HG03066 (cell line): ENCODE measurements around the gene KIAA0753.
"Not testable (repeated sequence)": the region's sequence is repeated elsewhere in the genome, so short reads cannot be mapped to it uniquely, and the experiment has no call there.

ENCODE experiments used
- ATAC-seq: cut with Tn5 transposase; IDR thresholded peaks from one replicate; pipeline ENCODE4 v1.9.1; 2021; ENCODE audit warnings: low read depth; ENCODE audit not compliant: unreplicated experiment

The KIAA0753 gene

DNA sequence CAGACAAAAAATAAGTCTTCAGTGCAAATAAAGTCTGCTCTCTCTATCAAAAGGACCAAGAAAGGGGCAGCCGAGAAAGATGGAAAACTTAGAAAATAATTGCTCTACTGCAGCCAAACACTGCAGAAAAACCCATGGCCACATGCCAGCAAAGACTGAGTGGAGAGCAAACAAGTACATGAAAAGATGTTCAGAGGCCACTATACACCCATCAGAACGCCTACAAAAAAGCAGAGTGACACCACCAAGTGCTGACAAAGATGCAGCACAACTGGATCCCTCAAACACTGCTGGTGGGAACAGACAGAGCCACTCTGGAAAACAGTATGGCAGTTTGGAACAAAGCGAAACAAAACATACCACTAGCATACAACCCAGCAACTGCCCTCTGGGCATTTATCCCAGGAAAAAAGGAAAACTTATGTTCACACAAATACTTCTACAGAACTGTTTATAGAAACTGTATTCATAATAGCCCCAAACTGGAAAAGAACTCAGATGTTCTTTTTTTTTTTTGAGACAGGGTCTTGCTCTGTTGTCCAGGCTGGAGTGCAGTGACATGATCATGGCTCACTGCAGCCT, 36.7 kb downstream of the KIAA0753 start:
- no peak for ATAC-seq

DNA sequence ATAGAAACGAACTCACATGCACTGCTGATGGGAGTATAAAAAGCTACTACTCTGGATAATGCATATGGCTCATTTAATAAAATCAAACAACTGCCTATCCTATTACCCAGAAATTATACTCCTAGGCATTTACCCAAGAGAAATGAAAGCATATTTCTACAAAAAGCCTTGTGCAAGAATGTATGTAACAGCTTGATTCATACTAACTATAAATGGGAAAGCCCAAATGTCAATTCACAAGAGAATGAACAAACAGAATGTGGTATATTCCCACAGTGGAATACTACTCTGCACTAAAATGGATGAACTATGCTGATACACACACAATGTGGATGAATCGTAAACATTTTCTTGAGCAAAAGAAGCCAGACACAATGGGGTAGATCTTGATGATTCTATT, 38.4 kb downstream of the KIAA0753 start:
- no peak for ATAC-seq

DNA sequence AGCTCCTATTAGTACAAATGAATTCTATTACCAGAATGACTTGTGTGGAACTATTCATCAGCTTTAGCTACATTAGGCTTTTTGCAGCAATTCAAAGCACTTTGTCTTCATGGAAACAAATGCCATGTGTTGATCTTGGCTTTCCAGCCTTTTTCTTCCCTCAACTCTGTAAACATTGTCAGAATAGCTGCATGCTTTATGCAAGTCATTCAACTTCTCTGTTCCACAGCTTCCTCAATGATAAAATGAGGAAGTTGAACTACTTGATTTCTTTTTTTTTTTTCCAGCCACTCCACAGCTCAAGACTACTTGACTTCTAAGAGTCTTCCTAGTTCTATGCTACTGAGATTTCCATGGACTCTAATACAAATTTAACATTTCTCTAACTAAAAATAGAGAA, 41.1 kb downstream of the KIAA0753 start:
- ATAC-seq, result no peak

DNA sequence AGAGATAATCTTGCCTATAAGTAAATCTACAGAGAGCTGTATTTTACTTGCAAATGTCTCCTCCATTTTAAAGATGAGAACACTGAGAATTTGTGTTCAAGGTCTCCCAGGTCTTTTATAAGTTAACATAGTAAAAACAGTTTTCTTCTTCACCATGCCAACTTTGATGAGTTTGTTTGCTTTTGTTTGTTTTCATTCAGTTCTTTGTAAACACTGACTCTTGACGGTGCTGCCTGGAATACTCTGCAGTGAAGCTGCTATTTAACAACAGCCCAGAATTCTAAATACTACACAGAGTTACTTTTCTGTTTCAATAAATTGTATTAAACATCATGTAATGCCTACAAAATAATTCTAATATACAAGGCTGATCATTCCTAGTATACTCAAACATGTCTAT, 42.8 kb downstream of the KIAA0753 start:
- ATAC-seq, result no peak

DNA sequence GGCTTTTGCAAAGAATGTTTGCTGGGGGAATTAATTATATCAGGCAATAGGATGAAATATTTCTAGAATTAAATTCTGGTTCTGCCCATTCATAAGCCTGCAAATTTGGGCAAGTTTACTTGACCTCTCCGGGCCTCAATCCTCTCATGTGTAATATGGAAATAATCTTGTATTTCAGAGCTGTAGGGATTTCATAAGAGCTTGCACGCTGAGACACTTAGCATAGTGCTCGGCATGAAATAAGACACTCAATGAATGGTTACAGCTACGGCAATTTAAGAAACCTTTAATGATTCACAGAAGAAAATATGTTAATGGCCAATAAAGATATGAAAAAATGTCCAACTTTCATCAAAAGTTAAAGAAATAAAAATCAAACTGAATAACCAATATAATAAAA, 43.6 kb downstream of the KIAA0753 start:
- ATAC-seq, result no peak

DNA sequence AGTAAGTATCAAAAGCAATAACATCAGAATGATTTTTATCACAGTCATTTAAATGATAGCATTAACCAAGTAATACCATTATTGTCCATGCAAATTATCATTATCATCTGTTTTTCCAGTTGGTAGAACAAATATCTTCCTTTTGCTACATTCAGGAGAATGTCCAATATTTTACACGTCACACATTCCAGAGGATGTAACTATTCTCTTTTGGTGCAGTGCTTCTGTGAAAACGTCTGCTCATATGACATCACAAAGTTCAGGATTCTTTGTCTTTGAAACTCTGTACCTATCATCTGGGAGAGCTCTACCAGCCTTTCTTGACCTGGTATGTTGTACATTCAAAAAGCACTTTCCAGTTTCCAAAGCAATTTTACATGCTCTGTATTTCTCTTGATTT, 44.0 kb downstream of the KIAA0753 start:
- no peak for ATAC-seq

DNA sequence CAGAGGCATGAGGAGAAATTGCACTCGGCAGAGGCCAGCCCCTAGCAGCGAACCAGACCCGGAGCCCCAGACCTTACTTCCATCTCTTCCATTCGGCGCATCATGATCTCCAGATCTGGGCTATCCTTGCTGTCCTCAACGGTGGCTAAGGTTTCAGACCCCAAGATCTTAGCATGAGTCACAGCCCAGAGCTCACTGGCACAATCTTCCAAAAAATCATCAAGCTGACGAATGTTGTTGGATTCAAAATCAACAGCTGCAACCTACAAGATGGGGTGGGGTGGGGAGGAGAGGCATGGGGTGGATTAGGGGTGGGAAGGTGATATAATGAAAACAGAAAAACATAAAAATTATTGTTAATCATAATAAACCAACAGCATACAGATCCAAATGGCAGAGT, 44.4 kb downstream of the KIAA0753 start:
- no peak for ATAC-seq

DNA sequence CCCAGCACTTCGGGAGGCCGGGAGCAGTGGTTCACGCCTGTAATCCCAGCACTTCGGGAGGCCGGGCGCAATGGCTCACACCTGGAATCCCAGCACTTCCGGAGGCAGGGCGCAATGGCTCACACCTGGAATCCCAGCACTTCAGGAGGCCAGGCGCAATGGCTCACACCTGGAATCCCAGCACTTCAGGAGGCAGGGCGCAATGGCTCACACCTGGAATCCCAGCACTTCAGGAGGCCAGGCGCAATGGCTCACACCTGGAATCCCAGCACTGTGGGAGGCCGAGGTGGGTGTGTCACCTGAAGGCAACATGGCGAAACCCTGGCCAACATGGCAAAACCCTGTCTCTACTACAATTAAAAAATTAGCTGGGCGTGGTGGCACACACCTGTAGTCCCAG, 47.1 kb downstream of the KIAA0753 start:
- not testable (repeated sequence) for ATAC-seq

DNA sequence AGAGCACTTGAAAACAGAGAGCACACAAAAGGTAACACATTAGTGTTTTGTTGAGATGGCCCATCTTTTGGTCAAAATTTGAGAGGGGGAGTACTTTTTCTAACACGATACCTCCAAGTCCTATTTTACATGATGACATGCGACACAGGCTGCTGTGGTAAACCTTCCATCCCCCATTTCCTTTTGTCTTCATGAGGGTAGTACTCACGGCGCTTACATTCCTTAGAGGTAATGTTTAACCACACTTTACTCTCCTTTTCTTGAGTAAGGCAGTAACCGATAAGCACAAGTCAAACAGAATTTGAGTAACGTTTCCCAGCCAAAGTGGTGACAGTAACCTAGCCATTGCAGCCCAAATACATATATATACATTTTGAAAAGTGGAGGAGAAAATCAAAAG, 48.3 kb downstream of the KIAA0753 start:
- ATAC-seq, result no peak

DNA sequence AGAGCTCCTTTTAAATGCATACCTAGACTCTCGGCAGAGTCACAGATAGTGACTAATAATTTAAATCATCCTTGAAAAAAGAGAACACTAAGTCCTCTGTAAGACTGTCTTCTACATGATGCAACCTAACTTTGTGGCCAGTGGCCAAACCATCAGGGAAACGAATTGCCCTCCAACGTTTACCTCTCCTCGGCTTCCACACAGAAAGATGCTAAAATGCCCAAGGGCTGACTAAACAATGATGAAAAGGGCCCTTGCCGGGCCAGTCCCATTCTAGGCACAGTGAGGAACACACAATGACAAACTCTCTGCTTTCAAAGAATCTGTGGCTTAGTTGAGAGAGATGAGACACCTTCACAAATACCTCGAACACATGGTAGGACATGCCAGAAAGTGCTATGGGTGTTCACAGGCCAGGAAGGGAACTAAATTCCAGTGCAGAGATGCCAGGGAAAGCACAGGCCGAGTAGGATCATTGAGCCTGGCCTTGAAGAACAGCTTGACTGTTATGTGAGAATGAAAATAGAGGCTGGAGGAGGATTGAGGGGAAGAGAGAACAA, 48.8 kb downstream of the KIAA0753 start:
- no peak for ATAC-seq

DNA sequence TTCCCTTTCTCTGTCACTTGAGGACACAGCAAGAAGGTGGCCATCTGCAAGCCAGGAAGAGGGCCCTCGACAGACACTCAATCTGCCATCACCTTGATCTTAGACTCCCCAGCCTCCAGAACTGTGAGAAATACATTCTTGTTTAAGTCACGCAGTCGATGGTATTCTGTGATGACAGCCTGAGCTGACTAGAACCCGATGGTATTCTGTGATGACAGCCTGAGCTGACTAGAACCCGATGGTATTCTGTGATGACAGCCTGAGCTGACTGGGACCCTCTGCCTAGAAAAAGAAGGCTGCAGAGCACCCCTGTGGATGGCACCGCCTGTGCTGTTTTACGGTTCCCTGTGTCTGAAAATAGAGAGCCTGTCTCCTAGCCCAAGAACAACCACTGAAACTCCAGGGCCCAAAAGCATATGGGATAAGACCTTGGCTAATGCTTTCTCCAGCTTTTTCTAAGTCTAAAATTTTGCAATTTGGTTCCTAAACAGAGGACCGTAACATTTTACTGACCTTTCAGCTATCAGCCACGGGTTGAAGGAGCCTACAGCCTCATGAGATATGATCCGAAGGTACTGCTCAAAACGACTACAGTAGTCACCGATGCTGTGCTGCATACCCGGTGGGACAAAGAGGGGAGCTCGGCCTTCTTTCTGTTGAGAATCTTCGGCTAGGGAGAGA, 51.1 kb downstream of the KIAA0753 start:
- no peak for ATAC-seq

DNA sequence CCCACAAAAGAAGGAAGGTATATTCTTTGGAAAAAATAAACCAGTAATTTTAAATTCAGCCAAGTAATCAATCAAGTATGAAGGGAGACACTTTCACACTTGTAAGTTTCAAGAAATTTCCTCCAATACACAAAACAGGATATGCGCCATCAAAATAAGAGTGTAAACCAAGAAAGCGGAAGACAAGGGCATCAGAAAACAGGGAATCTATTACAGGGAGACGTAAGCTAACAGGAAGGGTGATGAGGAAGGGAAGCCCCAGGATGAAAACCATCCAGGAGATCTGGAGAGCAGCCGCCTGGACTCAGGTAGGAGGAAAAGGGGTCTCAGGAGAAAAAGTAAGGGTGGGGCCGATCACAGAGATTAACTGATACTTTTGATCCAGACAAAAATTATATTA, 52.3 kb downstream of the KIAA0753 start:
- no peak for ATAC-seq

DNA sequence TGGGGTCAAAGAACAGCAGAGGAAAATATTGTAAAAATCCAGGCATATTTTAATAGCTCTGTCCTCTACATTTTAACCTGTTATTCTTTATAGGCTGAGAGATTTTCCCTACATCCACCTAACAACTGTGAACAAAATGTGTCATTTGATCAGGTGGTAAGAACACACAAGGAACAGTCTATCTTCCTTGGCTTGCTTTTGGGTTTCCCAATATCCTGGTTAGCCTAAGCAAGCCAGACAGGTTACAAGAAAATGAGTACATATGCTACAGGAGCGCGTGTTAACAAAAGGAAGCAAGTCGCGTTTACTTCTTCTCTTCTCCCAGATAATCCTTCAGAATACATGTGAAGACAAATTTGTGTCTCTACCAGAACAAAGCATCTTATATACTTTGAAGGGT, 53.2 kb downstream of the KIAA0753 start:
- ATAC-seq, result no peak

DNA sequence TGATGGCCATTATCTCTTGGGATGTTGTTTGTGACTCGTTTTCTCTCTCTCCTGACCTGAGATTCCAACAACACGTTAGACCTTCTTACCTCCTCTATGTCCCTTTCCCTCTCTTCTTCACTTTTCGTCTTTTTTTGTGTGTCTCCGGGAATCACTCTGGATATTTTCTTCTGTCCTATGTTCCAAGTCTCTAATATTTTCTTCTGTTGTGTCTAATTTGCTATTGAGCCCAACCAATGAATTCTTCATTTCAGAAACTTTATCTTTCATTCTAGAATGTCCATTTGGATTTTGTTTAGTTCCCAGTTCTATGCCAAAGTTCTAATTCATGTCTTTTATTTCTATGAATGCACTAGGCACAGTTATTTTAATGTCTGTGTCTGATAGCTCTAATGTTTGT, 57.1 kb downstream of the KIAA0753 start:
- ATAC-seq, result no peak

DNA sequence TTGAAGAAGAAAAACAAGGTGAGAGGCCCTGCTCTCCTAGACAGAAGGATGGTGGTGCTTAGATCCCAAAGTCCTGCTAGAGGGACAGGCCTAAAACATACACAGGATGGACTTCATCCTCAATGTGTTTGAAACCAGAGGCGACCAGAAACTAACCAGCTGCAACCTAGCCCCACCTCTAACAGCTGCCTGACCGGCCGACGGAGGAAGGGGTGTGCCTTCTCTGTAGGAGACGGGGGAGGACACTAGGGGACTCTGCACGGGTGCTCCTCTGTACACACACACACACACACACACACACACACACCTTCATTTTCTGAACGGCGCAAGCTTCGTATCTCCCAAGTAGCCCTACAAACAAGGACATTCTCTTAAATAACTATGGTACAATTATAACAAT, 59.9 kb downstream of the KIAA0753 start:
- no peak for ATAC-seq

DNA sequence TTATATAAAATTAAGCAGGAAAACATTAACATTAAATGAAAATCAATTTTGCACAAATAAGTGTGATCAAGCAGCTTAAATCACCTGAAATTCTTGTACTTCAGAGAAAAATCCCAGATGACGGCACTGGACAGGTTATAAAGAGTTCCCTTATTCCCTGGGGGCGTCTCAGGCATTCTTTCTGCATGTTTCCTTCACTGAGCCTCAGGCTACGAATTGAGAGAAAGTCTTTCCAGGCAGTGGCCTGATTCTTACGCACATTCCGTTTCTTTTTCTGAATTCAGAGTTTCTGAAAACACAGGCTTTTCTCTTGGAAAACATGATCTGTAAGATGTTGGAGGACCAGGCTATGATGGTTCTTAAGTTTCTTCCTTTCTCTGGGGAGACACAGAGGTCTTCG, 62.0 kb downstream of the KIAA0753 start:
- ATAC-seq, result no peak

DNA sequence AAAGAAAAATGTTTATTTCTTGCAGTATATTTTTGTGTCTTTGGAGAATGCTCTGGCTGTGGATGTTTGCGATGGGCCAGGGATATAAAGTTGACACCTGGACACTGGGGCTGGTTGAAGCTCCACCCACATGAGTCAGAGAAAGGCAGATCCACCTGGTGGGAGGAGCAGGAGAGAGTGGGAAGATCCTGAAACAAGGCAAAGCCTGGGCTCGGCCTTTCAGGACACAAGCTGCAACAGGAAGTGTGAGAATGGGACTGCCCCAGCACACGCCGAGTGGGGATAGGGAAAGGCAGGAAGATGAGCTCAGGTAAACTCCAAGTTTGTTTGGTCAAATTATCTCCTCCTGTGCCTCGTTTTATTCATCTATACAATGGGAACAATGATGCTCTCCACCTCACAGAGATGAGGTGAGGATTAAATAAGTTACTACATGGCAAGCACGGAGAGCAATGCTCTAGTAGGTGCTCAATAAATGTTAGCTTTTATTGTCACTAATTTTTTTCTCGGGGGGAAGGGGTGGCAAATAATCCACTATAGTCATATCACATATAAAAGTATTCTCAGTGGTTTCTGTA, 62.7 kb downstream of the KIAA0753 start:
- ATAC-seq, result no peak

DNA sequence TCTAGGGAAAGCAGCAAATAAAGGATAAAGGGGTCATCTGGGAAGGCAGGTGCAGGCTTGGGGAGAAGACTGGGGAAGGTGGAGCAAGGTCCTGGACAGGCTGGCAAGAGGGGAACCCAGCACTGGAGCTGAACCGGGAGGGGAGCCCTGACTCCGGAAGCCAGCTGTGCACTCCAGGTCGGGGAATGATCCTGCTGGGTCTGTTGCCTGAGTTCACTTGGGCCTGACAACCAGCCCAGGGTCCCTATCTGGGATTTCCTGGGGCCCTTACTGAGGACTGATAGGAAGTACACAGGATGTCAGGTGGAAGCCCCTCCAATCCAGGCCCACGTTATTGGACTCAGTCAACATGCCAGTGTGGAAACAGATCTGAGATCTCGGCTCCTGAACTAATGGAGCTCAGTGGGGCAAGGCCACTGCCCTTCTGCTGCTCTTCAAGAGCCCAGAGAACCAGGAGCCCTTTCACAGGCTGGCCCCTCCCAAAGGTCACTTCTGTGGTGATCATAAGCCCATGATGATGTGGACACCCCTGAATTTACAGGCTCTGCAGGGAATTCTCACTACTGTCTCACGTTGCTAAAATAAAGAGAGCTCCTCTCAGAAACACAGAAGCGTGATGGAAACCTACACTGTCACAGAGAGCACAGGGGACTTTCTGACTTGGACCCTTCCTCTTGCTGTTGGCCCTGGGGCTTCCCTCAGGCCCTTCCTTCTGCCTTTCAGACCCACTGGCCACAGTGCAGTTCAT, 64.3 kb downstream of the KIAA0753 start:
- no peak for ATAC-seq

DNA sequence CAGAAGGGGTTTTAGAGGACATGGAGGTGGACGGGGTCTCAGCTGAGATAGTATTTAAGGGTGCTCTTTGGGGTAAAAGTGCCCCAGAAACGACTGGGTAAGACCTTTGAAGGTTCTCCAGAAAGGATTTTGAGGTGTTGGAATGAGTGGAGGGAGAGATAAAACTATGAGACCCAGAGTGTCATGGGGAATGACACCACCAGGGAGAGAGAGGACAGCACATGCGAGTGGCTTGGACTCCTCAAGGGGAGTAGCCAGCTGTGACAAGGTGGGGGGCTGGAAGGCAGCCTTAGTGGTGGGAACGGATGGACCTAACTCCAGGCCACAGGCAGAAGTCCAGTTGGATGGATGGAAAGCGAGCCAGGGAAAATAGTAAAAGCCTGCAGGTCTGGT, 64.9 kb downstream of the KIAA0753 start:
- ATAC-seq, result no peak

DNA sequence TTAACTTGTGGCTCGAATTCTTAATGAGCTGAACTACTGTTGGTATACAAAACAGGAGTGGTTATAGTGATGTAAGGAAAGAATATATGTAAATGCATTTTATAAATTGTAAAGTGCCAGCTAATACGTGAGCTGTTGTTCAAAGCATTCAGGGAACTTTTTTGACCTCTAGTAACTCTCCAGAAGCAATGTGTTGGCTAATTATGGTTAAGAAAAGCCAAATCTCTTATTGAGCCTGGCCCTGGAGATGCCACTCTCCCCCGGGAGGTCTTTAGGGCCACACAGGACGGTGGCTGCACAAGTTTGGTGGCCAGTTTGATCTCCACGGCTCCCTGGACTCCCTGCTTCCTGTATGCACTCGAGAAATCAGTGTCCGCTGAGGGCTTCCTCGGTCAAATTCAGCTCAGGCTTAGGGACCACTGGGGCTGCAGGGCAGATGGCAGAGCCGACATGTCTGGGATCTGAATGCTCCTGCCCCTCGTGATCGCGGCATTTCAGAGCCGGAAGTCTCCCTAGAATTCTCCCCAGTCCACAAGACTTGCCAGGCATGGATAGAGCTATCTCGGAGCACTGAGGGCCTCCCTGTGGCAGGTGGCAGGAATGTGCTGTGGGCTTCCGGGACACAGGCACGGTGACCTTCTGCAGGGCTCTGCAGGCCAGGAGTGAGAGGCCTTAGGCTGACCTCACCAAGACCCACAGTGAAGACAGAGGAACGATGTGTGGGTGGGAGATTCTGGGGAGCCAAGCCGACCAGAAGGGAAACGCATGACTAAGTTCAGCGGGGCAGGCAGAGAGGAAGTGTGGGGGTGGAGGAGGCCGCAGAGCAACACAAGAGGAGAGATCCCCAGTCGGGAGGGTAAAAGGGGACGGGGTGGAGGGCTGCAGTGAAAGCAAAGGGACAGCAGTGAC, 65.6 kb downstream of the KIAA0753 start:
- no peak for ATAC-seq
